ENCODE data around the gene PAPLN. TPM values are rescaled to one million over a fixed set of nuclear protein-coding genes. Genes with fewer than 3 reads are reported as not detected.
A peak's percentile ranks its signal among the peaks of the same experiment; 100 is the strongest.

The PAPLN gene
- total and polyA plus RNA-seq, 2 experiments from 2014 or later = 2.8 to 13.2 TPM

GRCh38 chr14:73262427-73263183 lies 25.3 kb downstream of the PAPLN start:
- Histone ChIP-seq H3K27ac (ENCODE audit: low read depth) (no peak overlapping the region), H2AFZ (no peak overlapping the region), H3K4me2 (no peak overlapping the region), H3K9me2 (ENCODE audit: insufficient read depth) (no peaks in the 10 kb centered on the region), H3F3A (replicated peaks; ENCODE audit: low read depth) (no peaks in the 10 kb centered on the region), H3K4me1 (ENCODE audit: insufficient read depth) (no peaks in the 10 kb centered on the region), H3K79me2 (replicated peaks; ENCODE audit: insufficient read depth) (no peaks in the 10 kb centered on the region), H3K36me3 (ENCODE audit: insufficient read depth) (no peaks in the 10 kb centered on the region), H3K27me3 (ENCODE audit: insufficient read depth) (no peaks in the 10 kb centered on the region), H3K4me3 (no peak overlapping the region), H4K20me1 (replicated peaks; ENCODE audit: insufficient read depth) (no peaks in the 10 kb centered on the region)
- TF ChIP-seq JUNB (IDR thresholded peaks at IDR 0.05; ENCODE audit: unreplicated experiment) = no peak
- TF ChIP-seq STAT1 (IDR thresholded peaks at IDR 0.05; ENCODE audit: unreplicated experiment) = no peak
- no peak for TF ChIP-seq EZH2 (IDR thresholded peaks at IDR 0.05; ENCODE audit: low read depth, unreplicated experiment)
- no peak for TF ChIP-seq CREB1 (CRISPR knock-in tag; IDR thresholded peaks at IDR 0.05; ENCODE audit: low read depth)
- TF ChIP-seq ZNF331 (CRISPR knock-in tag; IDR thresholded peaks at IDR 0.05; ENCODE audit: low read depth) = no peak
- TF ChIP-seq ZNF114 (CRISPR knock-in tag; IDR thresholded peaks at IDR 0.05) = no peak
- peak in 1 of 2 experiments; percentile 20; a peak in 1 of 4 replicates for TF ChIP-seq CTCF (conservative IDR thresholded peaks at IDR 0.05; ENCODE audit: low read depth in 2 of 2)
- no peak overlapping the region for H3K27ac Mint-ChIP-seq
- no peak overlapping the region for H3K4me3 Mint-ChIP-seq
- no peaks in the 10 kb centered on the region for H3K9me3 Mint-ChIP-seq
- DNase-seq (ENCODE audit: low spot score) = no peak
- no peaks in the 10 kb centered on the region; the same call in 2 of the 3 replicates for H3K4me1 Mint-ChIP-seq
- H3K36me3 Mint-ChIP-seq (ENCODE audit: low read depth) = peaks cover 6% of the 10 kb centered on the region; the same call in 2 of the 3 replicates
- peak; percentile 17; the same call in 2 of the 3 replicates for ATAC-seq
- H3K27me3 Mint-ChIP-seq (ENCODE audit: insufficient read depth, low read depth, poor library complexity) = peaks cover 10% of the 10 kb centered on the region

GRCh38 chr14:73263606-73264005 lies 26.3 kb downstream of the PAPLN start:
- ATAC-seq = no peak
- no peak for TF ChIP-seq ZNF331 (CRISPR knock-in tag; IDR thresholded peaks at IDR 0.05; ENCODE audit: low read depth)
- TF ChIP-seq POLR2AphosphoS5 (IDR thresholded peaks at IDR 0.05; ENCODE audit: low read depth) = no peak
- TF ChIP-seq REST (IDR thresholded peaks at IDR 0.05; ENCODE audit: unreplicated experiment) = no peak
- TF ChIP-seq STAT1 (IDR thresholded peaks at IDR 0.05; ENCODE audit: unreplicated experiment) = no peak

More at GRCh38 chr14:73263606-73264005, 26.3 kb downstream of the PAPLN start:
- H3K36me3 ChIP-seq (ENCODE audit: insufficient read depth) = no peaks in the 10 kb centered on the region; the same call in 1 of the 2 replicates
- H4K20me1 ChIP-seq (replicated peaks; ENCODE audit: insufficient read depth) = no peaks in the 10 kb centered on the region
- H3K4me2 ChIP-seq = no peak overlapping the region
- no peaks in the 10 kb centered on the region for H3K9me2 ChIP-seq (ENCODE audit: insufficient read depth)
- H3K79me2 ChIP-seq (replicated peaks; ENCODE audit: insufficient read depth) = no peaks in the 10 kb centered on the region
- peaks cover 11% of the 10 kb centered on the region for H3K36me3 Mint-ChIP-seq (ENCODE audit: low read depth)
- peaks cover 8% of the 10 kb centered on the region for H3K27me3 Mint-ChIP-seq (ENCODE audit: insufficient read depth, low read depth, poor library complexity)
- H3K4me1 ChIP-seq (ENCODE audit: insufficient read depth) = no peaks in the 10 kb centered on the region
- no peak overlapping the region for H2AFZ ChIP-seq
- H3K9me3 Mint-ChIP-seq = no peaks in the 10 kb centered on the region
- H3K4me3 ChIP-seq = no peak overlapping the region
- no peaks in the 10 kb centered on the region; the same call in 2 of the 3 replicates for H3K4me1 Mint-ChIP-seq
- H3F3A ChIP-seq (replicated peaks; ENCODE audit: low read depth) = no peaks in the 10 kb centered on the region
- H3K27me3 ChIP-seq (ENCODE audit: insufficient read depth) = no peaks in the 10 kb centered on the region
- H3K4me3 Mint-ChIP-seq = no peak overlapping the region
- H3K27ac ChIP-seq (ENCODE audit: low read depth) = no peak overlapping the region
- H3K27ac Mint-ChIP-seq = peak overlapping the region; percentile 13; the same call in 1 of the 2 replicates
- DNase-seq (ENCODE audit: low spot score) = no peak

Measured in GM23338 (cell line).